ENCODE data around the gene NADK2.

DNA sequence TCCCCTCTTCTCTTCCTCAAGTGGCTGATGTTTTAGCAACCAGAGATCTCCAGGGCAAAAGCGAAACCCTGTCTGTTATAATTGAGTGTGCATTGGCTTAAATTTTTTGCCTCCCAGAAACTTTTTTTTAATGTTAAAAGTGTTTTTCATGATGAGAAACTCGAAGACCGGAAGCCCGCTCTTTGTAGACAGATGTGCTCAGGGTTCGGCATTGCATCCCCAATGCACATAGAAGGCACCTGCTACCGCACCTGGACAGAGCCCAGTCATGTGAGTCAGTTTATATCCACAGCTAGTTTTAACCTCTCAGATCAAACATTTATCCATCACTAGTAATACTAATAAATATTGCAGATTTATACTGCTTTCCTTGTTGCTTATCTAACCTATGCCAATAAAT is 19.5 kb upstream of the NADK2 start:
- no peak for TF ChIP-seq CTCF (IDR thresholded peaks at IDR 0.05)
- no peak for TF ChIP-seq POLR2AphosphoS5 (IDR thresholded peaks at IDR 0.05)
- TF ChIP-seq POLR2A (IDR thresholded peaks at IDR 0.05) = no peak
